Activated naive CD8-positive, alpha-beta T cell (primary cell): ENCODE data around the gene GPRC5B.

Source experiments
- H3K27ac Mint-ChIP-seq: one replicate; pipeline ENCODE4 v1.8.0; 2021; ENCODE audit warnings: mixed read lengths
- H3K27me3 Mint-ChIP-seq: one replicate; pipeline ENCODE4 v1.8.0; 2021; ENCODE audit warnings: mixed read lengths
- H3K36me3 Mint-ChIP-seq: one replicate; pipeline ENCODE4 v1.8.0; 2021; ENCODE audit warnings: mixed read lengths
- H3K4me1 Mint-ChIP-seq: one replicate; pipeline ENCODE4 v1.8.0; 2021; ENCODE audit warnings: low read depth, mixed read lengths
- H3K4me3 Mint-ChIP-seq: one replicate; pipeline ENCODE4 v1.8.0; 2021; ENCODE audit warnings: mild to moderate bottlenecking, mixed read lengths
- H3K9me3 Mint-ChIP-seq: one replicate; pipeline ENCODE4 v1.8.0; 2021; ENCODE audit warnings: low read depth, mixed read lengths

Gene GPRC5B

DNA sequence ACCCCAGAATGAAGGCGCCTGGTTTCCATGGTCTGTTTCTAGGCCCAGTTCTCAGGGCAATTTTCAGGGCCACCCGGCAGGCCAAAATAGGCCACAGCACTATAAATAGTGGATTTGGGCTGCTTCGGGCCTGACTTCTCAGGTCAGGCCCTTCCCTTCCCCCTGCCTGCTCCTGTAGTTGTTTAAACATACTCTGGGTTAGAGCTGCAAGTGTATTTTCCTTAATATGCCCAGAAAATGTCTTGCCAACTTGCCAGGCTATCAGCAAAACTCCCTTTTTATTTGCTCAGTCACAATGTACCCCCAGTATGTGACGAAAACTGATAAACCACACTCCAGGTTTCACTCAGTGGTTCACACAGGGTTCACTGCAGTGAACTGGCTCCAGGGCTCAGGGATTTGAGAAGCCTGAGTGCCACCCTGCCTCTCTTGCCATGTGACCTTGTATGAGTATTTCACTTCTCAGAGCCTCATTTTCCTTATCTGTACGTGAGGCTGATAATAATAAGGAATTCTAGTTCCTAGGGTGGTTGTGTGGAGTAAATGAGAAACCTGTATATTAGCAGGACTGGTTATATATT, 76.5 kb downstream of the GPRC5B start:
- Mint-ChIP-seq H3K27me3 (no peaks in the 10 kb centered on the region), H3K4me3 (no peak overlapping the region), H3K4me1 (peaks cover 17% of the 10 kb centered on the region), H3K9me3 (peaks cover 11% of the 10 kb centered on the region), H3K36me3 (peaks cover 12% of the 10 kb centered on the region), H3K27ac (no peak overlapping the region)
